ENCODE measurements around the gene ARHGAP15.

DNA sequence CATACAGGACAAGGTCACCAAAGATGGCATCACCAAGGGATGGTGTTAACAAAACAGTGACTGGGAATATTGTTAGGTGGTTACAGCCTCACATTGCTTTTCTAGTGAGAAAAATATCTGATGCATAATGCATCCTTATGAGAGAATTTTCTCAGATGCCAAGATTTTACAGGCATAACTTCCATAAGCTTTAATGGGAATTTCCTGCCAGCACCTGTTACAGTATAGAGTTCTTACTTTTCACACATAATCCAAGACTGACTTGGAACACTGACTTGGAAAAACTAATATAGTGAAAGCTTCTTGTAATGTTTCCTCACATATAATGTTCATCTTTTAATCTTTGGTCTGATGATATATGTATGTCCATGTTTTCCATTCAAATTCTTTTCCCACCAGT is 402.8 kb downstream of the ARHGAP15 start:
- TF ChIP-seq, protein P1, sequence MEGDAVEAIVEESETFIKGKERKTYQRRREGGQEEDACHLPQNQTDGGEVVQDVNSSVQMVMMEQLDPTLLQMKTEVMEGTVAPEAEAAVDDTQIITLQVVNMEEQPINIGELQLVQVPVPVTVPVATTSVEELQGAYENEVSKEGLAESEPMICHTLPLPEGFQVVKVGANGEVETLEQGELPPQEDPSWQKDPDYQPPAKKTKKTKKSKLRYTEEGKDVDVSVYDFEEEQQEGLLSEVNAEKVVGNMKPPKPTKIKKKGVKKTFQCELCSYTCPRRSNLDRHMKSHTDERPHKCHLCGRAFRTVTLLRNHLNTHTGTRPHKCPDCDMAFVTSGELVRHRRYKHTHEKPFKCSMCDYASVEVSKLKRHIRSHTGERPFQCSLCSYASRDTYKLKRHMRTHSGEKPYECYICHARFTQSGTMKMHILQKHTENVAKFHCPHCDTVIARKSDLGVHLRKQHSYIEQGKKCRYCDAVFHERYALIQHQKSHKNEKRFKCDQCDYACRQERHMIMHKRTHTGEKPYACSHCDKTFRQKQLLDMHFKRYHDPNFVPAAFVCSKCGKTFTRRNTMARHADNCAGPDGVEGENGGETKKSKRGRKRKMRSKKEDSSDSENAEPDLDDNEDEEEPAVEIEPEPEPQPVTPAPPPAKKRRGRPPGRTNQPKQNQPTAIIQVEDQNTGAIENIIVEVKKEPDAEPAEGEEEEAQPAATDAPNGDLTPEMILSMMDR (IDR thresholded peaks at IDR 0.05; ENCODE audit: low read depth, low read length, poor library complexity, severe bottlenecking) = no peak
- no peak for TF ChIP-seq EZH2phosphoT487 (IDR thresholded peaks at IDR 0.05; ENCODE audit: borderline replicate concordance, low read length)
